GM18502 (cell line): ENCODE measurements around the gene VMO1.

ENCODE experiments used
- ATAC-seq: cut with Tn5 transposase; IDR thresholded peaks from one replicate; pipeline ENCODE4 v1.9.1; 2021; ENCODE audit warnings: mild to moderate bottlenecking; ENCODE audit not compliant: unreplicated experiment, poor library complexity

Gene VMO1

DNA sequence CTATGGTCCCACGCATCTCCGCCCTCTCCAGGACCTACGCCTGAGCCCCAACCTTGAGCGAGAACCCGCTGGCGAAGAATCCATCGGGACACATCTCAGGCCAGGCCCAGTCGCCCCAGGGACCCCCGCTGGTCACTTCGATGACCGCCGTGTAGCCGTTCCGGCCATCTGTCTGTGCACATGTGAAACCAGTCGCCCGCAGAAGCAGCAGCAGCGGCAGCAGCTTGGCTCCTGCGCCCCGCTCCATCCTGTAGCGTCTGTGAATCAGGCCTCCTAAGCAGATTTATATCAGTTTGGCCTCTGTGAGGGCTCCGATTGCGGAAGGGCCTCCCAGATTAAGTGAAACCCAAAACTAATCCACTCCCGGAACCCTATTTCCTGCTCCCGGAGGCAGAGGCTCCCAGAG, at the start of gene VMO1:
Gene VMO1, minus strand, starts transcription at position 259 of the 406 bp plus-strand sequence. Its CDS starts 12 bp downstream, at position 247.
- no peak for ATAC-seq

GRCh38 chr17:4834681-4835020, 48.5 kb upstream of the VMO1 start:
- no peak for ATAC-seq

GRCh38 chr17:4833941-4834680, 47.9 kb upstream of the VMO1 start:
- no peak for ATAC-seq

DNA sequence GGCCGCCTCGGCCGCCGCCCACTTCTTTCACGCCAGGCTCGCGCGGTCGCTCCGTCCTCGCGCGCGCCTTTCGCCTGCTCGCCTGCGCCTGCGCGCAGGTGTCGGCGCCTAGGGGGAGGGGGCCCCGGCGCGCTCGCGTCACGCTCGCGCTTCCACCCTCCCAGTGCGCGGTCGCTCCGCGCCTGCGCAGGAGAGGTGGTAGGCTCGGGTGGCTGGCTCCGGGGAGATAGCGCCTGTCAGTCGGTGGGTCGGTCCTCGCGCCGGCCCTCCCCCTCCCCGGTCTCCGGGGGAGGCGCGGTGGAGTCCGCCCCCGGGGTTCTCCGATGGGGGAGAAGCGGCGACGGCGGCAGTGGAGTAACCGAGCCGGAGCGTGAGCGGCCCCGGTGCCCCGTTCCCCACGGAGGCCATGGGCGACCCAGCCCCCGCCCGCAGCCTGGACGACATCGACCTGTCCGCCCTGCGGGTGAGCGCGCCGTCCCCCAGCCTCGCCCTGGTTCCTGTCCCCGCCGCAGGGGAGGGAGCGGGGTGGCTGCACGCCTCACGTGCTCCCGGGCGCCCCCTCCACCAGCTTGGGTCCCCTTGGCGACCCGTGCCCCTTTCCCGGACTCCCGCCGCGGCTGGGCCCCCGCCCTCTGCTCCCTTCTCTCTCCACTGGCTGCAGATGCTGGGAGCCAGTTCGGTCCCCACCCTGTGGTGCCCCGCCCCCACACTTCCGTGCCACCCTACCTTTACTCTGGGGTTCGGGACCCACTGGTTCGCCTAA, 47.2 kb upstream of the VMO1 start, which contains the start of gene MINK1:
Gene MINK1, plus strand, starts transcription at position 163 of the 763 bp plus-strand sequence. Its CDS starts 244 bp downstream, at position 407.
- ATAC-seq, result peak; percentile 87

DNA sequence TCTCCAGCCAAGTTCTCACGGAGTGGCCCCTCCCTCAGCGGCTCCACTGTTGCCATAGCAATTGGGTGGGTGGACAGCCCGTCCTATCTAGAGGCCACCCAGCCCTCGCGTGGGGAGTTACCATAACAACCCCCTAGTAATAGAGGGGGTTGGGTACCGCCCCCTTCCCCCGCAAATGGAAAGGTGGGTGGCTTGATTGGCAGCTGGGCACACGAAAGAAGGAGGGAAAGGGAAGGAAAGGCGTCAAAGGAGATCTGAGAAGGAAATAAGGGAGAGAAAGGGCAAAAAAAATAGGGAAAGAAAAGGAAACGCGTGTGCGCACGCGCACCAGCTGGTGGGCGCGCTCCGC, 46.6 kb upstream of the VMO1 start:
- ATAC-seq, result peak; percentile 25

DNA sequence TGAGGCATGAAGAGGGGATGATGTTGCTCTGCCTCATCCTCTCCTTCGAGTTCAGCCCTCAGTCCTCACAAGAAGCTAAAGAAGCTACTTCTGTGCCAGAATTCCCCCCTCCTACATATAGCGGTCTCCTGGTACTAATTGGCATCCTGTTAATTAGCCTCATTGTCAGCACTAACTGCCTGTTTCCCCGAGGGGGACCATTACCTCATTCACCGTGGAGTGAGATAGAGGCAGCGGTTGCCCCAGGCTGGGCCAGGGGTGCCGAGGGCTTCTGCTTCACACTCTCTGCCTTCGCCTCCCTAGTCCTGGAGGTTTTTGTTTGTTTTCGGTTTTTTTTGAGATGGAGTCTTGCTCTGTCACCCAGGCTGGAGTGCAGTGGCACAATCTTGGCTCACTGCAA, 41.2 kb upstream of the VMO1 start:
- ATAC-seq, result no peak

DNA sequence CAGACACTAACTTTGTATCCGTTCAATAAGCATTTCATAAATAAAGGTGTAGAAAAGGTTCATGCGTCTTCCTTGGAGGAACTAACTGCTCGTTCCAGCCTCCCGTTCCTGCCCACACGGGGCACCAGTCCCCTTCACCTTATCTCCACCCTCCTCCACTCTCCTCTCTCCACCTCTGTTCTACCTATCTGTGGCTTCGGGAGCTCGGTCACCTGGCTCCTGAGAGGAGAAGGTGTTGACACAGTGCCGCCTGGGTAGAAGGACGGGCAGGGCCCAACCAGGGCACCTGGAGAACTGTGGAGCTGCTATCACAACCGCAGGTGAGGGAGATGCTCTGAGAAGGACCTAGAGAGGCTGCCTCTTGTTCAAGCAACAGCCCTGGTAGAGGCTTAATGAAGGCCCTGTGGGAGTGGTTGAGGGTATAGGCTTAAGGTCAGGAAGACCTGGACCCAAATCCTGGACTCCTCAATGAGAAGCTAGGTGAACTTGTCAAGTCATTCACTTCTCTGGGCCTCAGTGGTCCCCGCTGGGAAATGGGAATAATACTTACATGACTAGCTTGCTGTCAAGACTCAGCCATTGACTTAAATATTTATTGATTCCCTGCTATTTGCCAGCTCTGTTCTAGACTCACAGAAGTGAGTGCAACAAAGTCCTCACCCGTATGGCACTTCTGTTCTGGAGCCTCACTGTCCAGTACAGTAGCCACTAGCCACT, 37.4 kb upstream of the VMO1 start:
- no peak for ATAC-seq

DNA sequence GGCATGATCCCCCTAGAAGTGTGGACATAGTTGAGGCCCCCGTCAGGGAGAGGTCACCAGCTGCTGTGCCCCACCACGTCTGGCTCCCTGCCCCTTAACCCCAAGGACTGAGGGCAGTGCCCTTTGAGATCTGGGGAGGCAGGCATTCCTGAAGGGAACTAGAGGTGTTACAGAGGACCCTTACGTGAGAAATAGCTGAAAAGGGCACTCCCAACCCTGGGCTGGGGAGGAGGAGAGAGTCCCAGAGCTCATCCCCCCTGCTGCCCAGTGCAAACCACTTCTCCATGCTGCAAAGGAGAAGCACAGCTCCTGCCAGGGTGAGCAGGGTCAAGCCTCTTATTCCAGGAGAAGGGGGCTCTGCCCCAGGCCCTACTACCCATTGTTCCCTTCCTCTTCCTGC, 36.7 kb upstream of the VMO1 start:
- ATAC-seq, result no peak

GRCh38 chr17:4818276-4818675, 32.1 kb upstream of the VMO1 start:
- no peak for ATAC-seq

DNA sequence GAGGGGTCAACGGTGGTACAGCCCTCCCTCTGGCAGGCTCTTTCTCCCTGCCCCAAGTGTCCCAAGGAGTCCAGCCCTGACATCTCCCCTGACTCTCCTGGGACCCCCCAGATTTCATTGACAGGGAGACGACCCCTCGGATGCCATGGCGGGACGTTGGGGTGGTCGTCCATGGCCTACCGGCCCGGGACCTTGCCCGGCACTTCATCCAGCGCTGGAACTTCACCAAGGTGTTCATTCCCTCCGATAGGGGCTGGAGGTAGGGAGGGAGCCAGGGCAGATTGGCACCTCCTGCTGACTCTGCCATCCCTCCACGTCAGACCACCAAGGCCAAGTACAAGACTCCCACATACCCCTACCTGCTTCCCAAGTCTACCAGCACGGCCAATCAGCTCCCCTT, 30.7 kb upstream of the VMO1 start:
- ATAC-seq, result no peak

- ATAC-seq, result no peak
These were observed 29.0 kb upstream of the VMO1 start for GRCh38 chr17:4815043-4815675.

GRCh38 chr17:4812690-4813089, 26.5 kb upstream of the VMO1 start:
- ATAC-seq, result no peak

DNA sequence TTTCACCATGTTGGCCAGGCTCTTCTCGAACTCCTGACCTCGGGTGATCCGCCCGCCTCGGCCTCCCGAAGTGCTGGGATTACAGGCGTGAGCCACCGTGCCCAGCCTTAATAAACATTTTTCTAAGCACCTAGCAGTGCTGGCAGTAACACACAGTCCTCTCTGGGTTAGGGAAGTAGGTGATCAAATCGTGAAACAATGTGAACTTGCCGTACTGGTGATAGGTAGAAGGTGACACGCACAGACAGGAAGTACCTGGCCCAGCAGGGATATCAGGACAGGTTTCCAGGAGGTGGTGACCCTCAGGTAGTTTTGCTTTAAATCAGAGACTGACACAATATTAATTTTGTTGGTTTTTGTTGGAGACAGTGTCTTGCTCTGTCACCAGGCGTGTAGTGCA, 25.3 kb upstream of the VMO1 start:
- no peak for ATAC-seq

- ATAC-seq, result no peak
These were observed 24.6 kb upstream of the VMO1 start for GRCh38 chr17:4810696-4811290.

DNA sequence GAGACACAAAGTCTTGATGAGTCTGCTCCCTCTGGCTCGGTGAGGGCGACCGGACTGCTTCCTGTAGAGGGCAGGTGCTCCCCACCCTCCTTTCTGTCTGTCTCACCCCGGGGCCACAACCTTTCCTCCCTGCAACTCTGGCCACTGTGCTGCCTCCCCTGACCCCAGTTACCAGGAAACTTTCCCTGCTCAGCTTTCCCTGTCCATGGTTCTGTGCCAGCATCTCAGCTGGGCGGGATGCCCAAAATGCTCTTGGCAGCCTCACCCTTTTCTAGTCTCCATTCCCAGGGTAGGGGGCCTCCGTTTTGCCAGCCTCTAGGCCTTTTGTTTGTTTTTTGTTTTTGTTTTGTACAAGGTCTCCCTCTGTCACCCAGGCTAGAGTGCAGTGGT, 22.2 kb upstream of the VMO1 start:
- ATAC-seq, result no peak

DNA sequence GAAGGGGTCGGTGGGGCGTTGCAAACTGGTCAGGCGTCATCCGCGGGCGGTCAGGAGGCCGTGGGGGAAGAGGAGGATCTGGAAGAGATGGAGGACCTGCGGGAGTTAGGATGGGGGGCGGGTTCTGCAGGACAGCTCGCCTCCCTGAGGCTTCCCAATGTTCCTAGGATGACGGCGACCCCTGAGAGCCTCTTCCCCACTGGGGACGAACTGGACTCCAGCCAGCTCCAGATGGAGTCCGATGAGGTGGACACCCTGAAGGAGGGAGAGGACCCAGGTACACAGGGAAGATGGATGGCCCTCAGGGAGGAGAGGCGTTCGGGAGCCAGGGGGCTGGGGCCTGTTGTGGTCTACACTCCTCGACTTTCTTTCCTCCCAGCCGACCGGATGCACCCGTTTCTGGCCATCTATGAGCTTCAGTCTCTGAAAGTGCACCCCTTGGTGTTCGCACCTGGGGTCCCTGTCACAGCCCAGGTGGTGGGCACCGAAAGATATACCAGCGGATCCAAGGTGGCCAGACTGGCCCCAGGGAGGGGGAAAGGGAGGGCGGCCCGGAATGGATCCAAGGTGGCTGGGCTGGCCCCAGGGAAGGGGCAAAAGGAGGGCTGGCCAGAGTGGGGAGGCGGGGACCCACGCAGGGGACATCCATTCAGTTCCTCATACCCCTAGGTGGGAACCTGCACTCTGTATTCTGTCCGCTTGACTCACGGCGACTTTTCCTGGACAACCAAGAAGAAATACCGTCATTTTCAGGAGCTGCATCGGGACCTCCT, 21.6 kb upstream of the VMO1 start:
- ATAC-seq, result no peak

- ATAC-seq, result peak; percentile 89
These were observed 20.8 kb upstream of the VMO1 start, which contains the start of gene PLD2 for GRCh38 chr17:4806777-4807604. PLD2 (plus strand) TSS chr17:4807152; CDS start chr17:4807773, 621 bp downstream.

DNA sequence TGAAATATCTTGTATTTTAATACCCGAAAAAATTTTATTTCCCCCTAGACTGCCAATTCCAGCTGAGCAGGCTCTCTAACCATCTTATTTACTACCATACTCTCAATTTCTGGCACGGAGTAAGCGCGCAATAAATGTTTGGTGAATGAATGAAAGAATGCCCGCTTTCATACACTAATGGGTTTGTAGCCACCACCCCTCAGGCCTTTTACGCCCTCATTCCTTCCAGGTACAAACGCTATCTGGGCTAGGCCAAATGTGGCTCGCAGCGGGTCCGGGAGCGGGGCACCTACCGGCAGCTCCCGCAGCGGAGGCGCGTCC, 20.3 kb upstream of the VMO1 start:
- no peak for ATAC-seq

DNA sequence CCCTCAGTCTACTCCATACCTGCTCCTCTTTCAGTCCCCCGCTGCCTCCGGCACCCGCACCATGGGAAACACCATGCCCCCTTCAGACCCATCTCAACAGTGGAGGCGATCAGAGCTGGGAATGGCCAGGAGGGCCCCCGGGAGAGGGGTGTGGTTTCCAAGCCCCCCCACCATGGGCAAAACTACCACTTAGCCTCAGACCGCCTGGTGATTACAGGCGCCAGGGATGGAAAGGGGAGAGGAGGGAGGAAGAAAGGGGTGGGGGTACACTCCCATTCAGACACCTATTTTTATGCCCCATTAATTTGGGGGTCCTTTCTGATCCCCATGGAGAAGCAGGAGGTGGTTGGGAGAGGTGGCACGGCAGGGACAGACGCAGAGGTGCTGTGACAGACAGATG, 16.1 kb upstream of the VMO1 start, which contains the start of gene C17orf114:
Gene C17orf114, minus strand, starts transcription at position 101 of the 400 bp plus-strand sequence.
- ATAC-seq, result no peak
